Measurements from ENCODE around the gene ZNF75A.

Gene ZNF75A

DNA sequence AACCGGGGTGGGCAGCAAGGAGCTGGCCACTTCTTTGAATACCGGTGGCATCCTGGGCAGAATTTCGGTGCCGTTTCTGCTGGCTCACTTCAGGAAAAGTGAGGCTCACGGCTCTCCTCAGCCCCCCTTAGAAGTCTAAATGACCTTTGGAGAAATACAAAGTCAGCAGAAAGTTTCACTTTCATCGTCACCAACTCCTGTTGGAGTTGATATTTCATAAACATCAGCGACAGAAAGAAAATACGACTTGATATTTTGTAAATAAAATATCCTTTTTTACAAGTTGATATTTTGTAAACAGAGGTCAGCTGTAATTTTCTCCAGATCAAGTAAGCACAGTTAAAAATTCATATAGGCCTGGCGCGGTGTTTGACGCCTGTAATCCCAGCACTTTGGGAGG lies 781 bp downstream of the ZNF75A start:
- TF ChIP-seq, protein P1, sequence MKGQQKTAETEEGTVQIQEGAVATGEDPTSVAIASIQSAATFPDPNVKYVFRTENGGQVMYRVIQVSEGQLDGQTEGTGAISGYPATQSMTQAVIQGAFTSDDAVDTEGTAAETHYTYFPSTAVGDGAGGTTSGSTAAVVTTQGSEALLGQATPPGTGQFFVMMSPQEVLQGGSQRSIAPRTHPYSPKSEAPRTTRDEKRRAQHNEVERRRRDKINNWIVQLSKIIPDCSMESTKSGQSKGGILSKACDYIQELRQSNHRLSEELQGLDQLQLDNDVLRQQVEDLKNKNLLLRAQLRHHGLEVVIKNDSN (IDR thresholded peaks at IDR 0.05) = no peak
- no peak for TF ChIP-seq TAF1 (IDR thresholded peaks at IDR 0.05; ENCODE audit: low read depth)
- TF ChIP-seq CEBPB (IDR thresholded peaks at IDR 0.05) = no peak
- no peak for TF ChIP-seq EGR1 (IDR thresholded peaks at IDR 0.05)
- no peak for TF ChIP-seq EP300 (IDR thresholded peaks at IDR 0.05; ENCODE audit: borderline replicate concordance)
- TF ChIP-seq, protein P2, sequence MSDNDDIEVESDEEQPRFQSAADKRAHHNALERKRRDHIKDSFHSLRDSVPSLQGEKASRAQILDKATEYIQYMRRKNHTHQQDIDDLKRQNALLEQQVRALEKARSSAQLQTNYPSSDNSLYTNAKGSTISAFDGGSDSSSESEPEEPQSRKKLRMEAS (IDR thresholded peaks at IDR 0.05) = no peak
- TF ChIP-seq YY1 (IDR thresholded peaks at IDR 0.05; ENCODE audit: low read depth) = no peak
- TF ChIP-seq NFIC (IDR thresholded peaks at IDR 0.05) = no peak
- TF ChIP-seq, protein P3, sequence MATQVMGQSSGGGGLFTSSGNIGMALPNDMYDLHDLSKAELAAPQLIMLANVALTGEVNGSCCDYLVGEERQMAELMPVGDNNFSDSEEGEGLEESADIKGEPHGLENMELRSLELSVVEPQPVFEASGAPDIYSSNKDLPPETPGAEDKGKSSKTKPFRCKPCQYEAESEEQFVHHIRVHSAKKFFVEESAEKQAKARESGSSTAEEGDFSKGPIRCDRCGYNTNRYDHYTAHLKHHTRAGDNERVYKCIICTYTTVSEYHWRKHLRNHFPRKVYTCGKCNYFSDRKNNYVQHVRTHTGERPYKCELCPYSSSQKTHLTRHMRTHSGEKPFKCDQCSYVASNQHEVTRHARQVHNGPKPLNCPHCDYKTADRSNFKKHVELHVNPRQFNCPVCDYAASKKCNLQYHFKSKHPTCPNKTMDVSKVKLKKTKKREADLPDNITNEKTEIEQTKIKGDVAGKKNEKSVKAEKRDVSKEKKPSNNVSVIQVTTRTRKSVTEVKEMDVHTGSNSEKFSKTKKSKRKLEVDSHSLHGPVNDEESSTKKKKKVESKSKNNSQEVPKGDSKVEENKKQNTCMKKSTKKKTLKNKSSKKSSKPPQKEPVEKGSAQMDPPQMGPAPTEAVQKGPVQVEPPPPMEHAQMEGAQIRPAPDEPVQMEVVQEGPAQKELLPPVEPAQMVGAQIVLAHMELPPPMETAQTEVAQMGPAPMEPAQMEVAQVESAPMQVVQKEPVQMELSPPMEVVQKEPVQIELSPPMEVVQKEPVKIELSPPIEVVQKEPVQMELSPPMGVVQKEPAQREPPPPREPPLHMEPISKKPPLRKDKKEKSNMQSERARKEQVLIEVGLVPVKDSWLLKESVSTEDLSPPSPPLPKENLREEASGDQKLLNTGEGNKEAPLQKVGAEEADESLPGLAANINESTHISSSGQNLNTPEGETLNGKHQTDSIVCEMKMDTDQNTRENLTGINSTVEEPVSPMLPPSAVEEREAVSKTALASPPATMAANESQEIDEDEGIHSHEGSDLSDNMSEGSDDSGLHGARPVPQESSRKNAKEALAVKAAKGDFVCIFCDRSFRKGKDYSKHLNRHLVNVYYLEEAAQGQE (IDR thresholded peaks at IDR 0.05; ENCODE audit: low read depth) = no peak
- TF ChIP-seq ZBTB7A (IDR thresholded peaks at IDR 0.05; ENCODE audit: low read depth) = no peak
- no peak for TF ChIP-seq RAD21 (IDR thresholded peaks at IDR 0.05; ENCODE audit: low read depth)
- no peak for TF ChIP-seq CREB1 (IDR thresholded peaks at IDR 0.05; ENCODE audit: low read depth)
- no peak for TF ChIP-seq TEAD4 (IDR thresholded peaks at IDR 0.05)
- no peak for TF ChIP-seq TCF12 (IDR thresholded peaks at IDR 0.05; ENCODE audit: low read depth)
- no peak for TF ChIP-seq FOXM1 (IDR thresholded peaks at IDR 0.05; ENCODE audit: borderline replicate concordance, low read depth)

DNA sequence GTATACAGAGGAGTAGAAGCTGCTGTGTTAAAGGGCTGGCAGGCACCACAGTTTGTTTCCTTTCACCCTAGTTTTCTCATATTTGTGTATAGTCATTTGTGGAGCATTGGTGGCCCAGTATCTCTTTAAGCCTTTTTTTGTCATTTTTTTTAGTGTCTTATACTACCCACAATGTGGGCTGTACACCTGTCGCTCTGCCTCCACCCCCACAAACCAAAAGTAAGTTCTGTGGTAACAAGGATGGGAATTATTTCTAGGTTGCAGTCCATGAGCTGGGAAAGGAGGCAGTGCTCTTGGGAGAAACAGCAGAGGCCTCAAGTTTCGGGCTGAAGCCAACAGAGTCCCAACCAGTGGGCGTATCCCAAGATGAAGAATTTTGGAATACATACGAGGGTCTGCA lies 6.2 kb downstream of the ZNF75A start:
- TF ChIP-seq NFIC (IDR thresholded peaks at IDR 0.05) (no peak), CEBPB (IDR thresholded peaks at IDR 0.05) (no peak), CREB1 (IDR thresholded peaks at IDR 0.05; ENCODE audit: low read depth) (no peak), YY1 (IDR thresholded peaks at IDR 0.05; ENCODE audit: low read depth) (no peak), TCF12 (IDR thresholded peaks at IDR 0.05; ENCODE audit: low read depth) (no peak), EP300 (IDR thresholded peaks at IDR 0.05; ENCODE audit: borderline replicate concordance) (no peak), EGR1 (IDR thresholded peaks at IDR 0.05) (no peak), FOXM1 (IDR thresholded peaks at IDR 0.05; ENCODE audit: borderline replicate concordance, low read depth) (no peak), TEAD4 (IDR thresholded peaks at IDR 0.05) (no peak), RAD21 (IDR thresholded peaks at IDR 0.05; ENCODE audit: low read depth) (no peak), ZBTB7A (IDR thresholded peaks at IDR 0.05; ENCODE audit: low read depth) (no peak), TAF1 (IDR thresholded peaks at IDR 0.05; ENCODE audit: low read depth) (no peak)
- TF ChIP-seq, protein P1 (IDR thresholded peaks at IDR 0.05) = no peak
- TF ChIP-seq, protein P2 (IDR thresholded peaks at IDR 0.05) = no peak
- TF ChIP-seq, protein P3 (IDR thresholded peaks at IDR 0.05; ENCODE audit: low read depth) = no peak

DNA sequence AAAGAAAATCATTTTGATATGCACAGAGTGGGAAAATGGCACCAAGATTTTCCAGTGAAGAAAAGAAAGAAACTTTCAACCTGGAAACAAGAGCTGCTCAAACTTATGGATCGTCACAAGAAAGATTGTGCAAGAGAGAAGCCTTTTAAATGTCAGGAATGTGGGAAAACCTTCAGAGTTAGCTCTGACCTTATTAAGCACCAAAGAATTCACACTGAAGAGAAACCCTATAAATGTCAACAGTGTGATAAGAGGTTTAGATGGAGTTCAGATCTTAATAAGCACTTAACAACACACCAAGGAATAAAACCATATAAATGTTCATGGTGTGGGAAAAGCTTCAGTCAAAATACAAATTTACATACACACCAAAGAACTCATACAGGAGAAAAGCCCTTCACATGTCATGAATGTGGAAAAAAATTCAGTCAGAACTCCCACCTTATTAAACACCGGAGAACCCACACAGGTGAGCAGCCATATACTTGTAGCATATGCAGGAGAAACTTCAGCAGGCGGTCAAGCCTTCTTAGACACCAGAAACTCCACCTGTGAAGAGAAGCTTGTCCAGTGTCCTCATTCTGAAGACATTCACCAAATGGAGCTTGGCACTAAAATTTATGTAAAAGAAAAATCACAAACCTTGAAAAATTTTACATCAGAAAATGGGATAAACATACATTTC lies 12.2 kb downstream of the ZNF75A start:
- TF ChIP-seq TEAD4 (IDR thresholded peaks at IDR 0.05) (peak; percentile 63), NFIC (IDR thresholded peaks at IDR 0.05) (no peak), TCF12 (IDR thresholded peaks at IDR 0.05; ENCODE audit: low read depth) (peak; percentile 77; the same call in 1 of the 2 replicates)
- TF ChIP-seq, protein P1 (IDR thresholded peaks at IDR 0.05) = peak; percentile 45; the same call in 1 of the 2 replicates

DNA sequence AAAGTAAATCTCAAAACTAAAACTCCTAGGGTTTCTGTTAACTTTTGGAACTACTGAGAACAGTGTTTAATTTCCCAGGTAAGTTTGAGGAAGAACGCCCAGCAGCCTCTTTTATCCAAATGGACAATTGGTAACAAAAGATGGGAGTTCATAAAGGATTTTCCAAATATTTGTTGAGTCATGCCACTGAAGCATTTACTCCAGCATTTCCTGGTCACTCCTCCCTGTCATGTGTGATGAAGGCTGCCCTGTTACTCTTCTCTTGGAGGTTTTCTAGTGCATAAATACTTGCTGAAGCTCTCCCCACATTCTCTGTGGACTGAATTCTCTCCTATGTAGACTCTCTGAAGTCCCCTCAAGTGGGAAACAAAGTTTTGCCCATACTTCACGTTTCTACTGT lies 16.5 kb downstream of the ZNF75A start:
- TF ChIP-seq ZBTB7A (IDR thresholded peaks at IDR 0.05; ENCODE audit: low read depth) (no peak), TAF1 (IDR thresholded peaks at IDR 0.05; ENCODE audit: low read depth) (no peak)

DNA sequence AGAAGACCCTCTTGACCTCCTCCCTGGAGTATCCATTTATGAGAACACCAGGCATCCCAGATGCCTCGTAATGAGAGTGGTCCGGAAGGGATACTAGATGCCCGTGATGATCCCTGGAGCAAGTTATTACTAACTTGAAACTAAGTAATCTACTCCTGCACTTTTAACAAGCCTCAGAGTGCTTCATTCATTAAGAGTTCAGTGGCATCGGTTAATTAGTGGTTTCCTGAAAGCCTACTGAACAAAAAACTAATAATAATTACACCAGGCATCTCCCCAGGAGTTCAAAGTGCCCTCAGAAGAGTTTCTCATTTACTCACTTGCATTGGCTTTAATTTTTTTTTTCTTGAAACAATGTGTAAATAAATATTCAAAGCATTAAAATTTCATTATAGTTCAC lies 22.2 kb downstream of the ZNF75A start:
- TF ChIP-seq EP300 (IDR thresholded peaks at IDR 0.05; ENCODE audit: borderline replicate concordance) (no peak), TCF12 (IDR thresholded peaks at IDR 0.05; ENCODE audit: low read depth) (no peak), TAF1 (IDR thresholded peaks at IDR 0.05; ENCODE audit: low read depth) (no peak), NFIC (IDR thresholded peaks at IDR 0.05) (no peak), ZBTB7A (IDR thresholded peaks at IDR 0.05; ENCODE audit: low read depth) (no peak)
- TF ChIP-seq, protein P1 (IDR thresholded peaks at IDR 0.05) = no peak
- TF ChIP-seq, protein P3 (IDR thresholded peaks at IDR 0.05; ENCODE audit: low read depth) = no peak

All from Ishikawa (cell line).